ENCODE measurements around the gene PPP6R3. TPM values are rescaled to one million over a fixed set of nuclear protein-coding genes. Genes with fewer than 3 reads are reported as not detected.

Gene PPP6R3
- total and polyA plus RNA-seq, 2 of the 13 experiments (the other 11 are each of a cell fraction or from before 2014, with no cell fraction given): 41.2 to 83.4 TPM

DNA sequence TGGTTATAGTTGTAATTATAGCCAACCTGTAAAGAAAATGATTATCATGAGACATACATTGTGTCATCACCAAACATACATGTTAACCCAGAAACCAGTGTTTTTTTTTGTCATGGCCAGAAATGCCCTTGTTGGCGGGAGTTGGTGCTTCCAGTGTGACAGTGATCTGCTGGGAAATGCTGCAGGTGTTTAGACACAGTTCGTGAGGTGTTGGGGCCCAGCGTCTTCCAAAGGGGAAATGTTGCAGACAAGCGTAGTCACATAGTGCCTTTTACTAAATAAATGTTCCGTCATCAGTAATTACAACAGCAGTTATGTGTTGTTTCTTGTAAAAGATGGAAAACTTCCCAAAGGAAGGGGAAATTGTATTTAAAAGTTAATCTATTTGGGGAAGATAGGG, 131.2 kb downstream of the PPP6R3 start:
- intact Hi-C loops (cut with micrococcal nuclease; ENCODE audit: unreplicated experiment) (no loop called here), in situ Hi-C loops (cut with HindIII; ENCODE audit: extremely low pct_ligation_motif_present, low pct_unique_long_range_greater_than_20kb) (no loop called here)
- H3K9me3 ChIP-seq (ENCODE audit: low read length): no peaks in the 10 kb centered on the region
- H3K36me3 ChIP-seq (replicated peaks in 1 of 2; ENCODE audit: control insufficient read depth in 1 of 2, insufficient read depth in 2 of 2, low read length in 2 of 2): peaks cover 24 to 58% of the 10 kb centered on the region in 2 experiments
- no TSS peak for BruUV-seq (replicated peaks)
- ATAC-seq (no peak), FAIRE-seq (no peak), DNase-seq (ENCODE audit: low spot score) (no peak)
- 97% methylated on average over 5 of the region's 5 CpGs for WGBS (ENCODE audit: low lambda C conversion rate)
- no peak overlapping the region for H2AFZ ChIP-seq (ENCODE audit: low read length)
- no peaks in the 10 kb centered on the region for H3K27me3 ChIP-seq (ENCODE audit: control insufficient read depth in 1 of 2, insufficient read depth in 2 of 2, low read length in 2 of 2)
- H3K4me1 ChIP-seq (ENCODE audit: insufficient read depth, low read length): no peaks in the 10 kb centered on the region
- no peak overlapping the region for H3K9ac ChIP-seq (ENCODE audit: insufficient read depth, low read depth, low read length)
- POLR2A ChIA-PET: no interaction called here
- H3K27ac ChIP-seq (ENCODE audit: extremely low read length, insufficient read depth, low read length): no peak overlapping the region
- CTCF ChIA-PET (ENCODE audit: low intra/inter-chr PET ratio, low total read pairs): no interaction called here
- no peak overlapping the region for H3K4me3 ChIP-seq (replicated peaks in 1 of 3; ENCODE audit: insufficient read depth in 1 of 3, low read depth in 2 of 3, low read length in 3 of 3)
- no peaks in the 10 kb centered on the region for H3K79me2 ChIP-seq (ENCODE audit: insufficient read depth, low read length)
- no peak overlapping the region for H3K4me2 ChIP-seq (ENCODE audit: low read depth, low read length)
- no peaks in the 10 kb centered on the region for H4K20me1 ChIP-seq (ENCODE audit: insufficient read depth, low read length)
- TF ChIP-seq MTF2 (CRISPR knock-in tag; IDR thresholded peaks at IDR 0.05; ENCODE audit: borderline replicate concordance) (no peak), ZKSCAN8 (CRISPR knock-in tag; IDR thresholded peaks at IDR 0.05; ENCODE audit: borderline replicate concordance) (no peak), ZNF790 (CRISPR knock-in tag; IDR thresholded peaks at IDR 0.05; ENCODE audit: borderline replicate concordance) (no peak), MAFG (CRISPR knock-in tag; IDR thresholded peaks at IDR 0.05) (no peak), DNMT1 (CRISPR knock-in tag; IDR thresholded peaks at IDR 0.05) (no peak), GATAD1 (CRISPR knock-in tag; IDR thresholded peaks at IDR 0.05) (no peak), ZFP82 (CRISPR knock-in tag; IDR thresholded peaks at IDR 0.05; ENCODE audit: borderline replicate concordance) (no peak), KLF9 (CRISPR knock-in tag; IDR thresholded peaks at IDR 0.05; ENCODE audit: low read depth) (no peak), SYNCRIP (IDR thresholded peaks at IDR 0.05; ENCODE audit: insufficient read depth, low read depth, low read length) (no peak), ZNF468 (CRISPR knock-in tag; IDR thresholded peaks at IDR 0.05) (no peak)
- TF ChIP-seq, protein P1, sequence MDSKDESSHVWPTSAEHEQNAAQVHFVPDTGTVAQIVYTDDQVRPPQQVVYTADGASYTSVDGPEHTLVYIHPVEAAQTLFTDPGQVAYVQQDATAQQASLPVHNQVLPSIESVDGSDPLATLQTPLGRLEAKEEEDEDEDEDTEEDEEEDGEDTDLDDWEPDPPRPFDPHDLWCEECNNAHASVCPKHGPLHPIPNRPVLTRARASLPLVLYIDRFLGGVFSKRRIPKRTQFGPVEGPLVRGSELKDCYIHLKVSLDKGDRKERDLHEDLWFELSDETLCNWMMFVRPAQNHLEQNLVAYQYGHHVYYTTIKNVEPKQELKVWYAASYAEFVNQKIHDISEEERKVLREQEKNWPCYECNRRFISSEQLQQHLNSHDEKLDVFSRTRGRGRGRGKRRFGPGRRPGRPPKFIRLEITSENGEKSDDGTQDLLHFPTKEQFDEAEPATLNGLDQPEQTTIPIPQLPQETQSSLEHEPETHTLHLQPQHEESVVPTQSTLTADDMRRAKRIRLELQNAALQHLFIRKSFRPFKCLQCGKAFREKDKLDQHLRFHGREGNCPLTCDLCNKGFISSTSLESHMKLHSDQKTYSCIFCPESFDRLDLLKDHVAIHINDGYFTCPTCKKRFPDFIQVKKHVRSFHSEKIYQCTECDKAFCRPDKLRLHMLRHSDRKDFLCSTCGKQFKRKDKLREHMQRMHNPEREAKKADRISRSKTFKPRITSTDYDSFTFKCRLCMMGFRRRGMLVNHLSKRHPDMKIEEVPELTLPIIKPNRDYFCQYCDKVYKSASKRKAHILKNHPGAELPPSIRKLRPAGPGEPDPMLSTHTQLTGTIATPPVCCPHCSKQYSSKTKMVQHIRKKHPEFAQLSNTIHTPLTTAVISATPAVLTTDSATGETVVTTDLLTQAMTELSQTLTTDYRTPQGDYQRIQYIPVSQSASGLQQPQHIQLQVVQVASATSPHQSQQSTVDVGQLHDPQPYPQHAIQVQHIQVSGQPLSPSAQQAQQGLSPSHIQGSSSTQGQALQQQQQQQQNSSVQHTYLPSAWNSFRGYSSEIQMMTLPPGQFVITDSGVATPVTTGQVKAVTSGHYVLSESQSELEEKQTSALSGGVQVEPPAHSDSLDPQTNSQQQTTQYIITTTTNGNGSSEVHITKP (CRISPR knock-in tag; IDR thresholded peaks at IDR 0.05; ENCODE audit: low read depth): no peak
- TF ChIP-seq, protein P2, sequence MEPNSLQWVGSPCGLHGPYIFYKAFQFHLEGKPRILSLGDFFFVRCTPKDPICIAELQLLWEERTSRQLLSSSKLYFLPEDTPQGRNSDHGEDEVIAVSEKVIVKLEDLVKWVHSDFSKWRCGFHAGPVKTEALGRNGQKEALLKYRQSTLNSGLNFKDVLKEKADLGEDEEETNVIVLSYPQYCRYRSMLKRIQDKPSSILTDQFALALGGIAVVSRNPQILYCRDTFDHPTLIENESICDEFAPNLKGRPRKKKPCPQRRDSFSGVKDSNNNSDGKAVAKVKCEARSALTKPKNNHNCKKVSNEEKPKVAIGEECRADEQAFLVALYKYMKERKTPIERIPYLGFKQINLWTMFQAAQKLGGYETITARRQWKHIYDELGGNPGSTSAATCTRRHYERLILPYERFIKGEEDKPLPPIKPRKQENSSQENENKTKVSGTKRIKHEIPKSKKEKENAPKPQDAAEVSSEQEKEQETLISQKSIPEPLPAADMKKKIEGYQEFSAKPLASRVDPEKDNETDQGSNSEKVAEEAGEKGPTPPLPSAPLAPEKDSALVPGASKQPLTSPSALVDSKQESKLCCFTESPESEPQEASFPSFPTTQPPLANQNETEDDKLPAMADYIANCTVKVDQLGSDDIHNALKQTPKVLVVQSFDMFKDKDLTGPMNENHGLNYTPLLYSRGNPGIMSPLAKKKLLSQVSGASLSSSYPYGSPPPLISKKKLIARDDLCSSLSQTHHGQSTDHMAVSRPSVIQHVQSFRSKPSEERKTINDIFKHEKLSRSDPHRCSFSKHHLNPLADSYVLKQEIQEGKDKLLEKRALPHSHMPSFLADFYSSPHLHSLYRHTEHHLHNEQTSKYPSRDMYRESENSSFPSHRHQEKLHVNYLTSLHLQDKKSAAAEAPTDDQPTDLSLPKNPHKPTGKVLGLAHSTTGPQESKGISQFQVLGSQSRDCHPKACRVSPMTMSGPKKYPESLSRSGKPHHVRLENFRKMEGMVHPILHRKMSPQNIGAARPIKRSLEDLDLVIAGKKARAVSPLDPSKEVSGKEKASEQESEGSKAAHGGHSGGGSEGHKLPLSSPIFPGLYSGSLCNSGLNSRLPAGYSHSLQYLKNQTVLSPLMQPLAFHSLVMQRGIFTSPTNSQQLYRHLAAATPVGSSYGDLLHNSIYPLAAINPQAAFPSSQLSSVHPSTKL (CRISPR knock-in tag; IDR thresholded peaks at IDR 0.05): no peak
- TF ChIP-seq, protein P3, sequence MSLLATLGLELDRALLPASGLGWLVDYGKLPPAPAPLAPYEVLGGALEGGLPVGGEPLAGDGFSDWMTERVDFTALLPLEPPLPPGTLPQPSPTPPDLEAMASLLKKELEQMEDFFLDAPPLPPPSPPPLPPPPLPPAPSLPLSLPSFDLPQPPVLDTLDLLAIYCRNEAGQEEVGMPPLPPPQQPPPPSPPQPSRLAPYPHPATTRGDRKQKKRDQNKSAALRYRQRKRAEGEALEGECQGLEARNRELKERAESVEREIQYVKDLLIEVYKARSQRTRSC (CRISPR knock-in tag; IDR thresholded peaks at IDR 0.05; ENCODE audit: low read depth): no peak
- TF ChIP-seq, protein P4, sequence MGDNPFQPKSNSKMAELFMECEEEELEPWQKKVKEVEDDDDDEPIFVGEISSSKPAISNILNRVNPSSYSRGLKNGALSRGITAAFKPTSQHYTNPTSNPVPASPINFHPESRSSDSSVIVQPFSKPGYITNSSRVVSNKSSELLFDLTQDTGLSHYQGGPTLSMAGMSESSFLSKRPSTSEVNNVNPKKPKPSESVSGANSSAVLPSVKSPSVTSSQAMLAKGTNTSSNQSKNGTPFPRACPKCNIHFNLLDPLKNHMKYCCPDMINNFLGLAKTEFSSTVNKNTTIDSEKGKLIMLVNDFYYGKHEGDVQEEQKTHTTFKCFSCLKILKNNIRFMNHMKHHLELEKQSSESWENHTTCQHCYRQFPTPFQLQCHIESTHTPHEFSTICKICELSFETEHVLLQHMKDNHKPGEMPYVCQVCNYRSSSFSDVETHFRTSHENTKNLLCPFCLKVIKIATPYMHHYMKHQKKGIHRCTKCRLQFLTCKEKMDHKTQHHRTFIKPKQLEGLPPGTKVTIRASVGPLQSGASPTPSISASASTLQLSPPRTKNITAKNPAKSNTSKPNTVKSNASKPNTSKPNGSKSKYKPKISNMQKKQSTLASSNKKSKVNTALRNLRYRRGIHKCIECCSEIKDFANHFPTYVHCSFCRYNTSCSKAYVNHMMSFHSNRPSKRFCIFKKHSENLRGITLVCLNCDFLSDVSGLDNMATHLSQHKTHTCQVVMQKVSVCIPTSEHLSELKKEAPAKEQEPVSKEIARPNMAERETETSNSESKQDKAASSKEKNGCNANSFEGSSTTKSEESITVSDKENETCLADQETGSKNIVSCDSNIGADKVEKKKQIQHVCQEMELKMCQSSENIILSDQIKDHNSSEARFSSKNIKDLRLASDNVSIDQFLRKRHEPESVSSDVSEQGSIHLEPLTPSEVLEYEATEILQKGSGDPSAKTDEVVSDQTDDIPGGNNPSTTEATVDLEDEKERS (CRISPR knock-in tag; IDR thresholded peaks at IDR 0.05): no peak
